Stimulated activated CD4-positive, alpha-beta T cell treated with anti-CD3 and anti-CD28 coated beads, Interleukin-1b, Interleukin-23, amount 100 ng/mL, for 1 hour (primary cell): ENCODE measurements around the gene THUMPD3.

Experiments
- DNase-seq, 2 donors: peaks; one replicate each; pipeline ENCODE4 v3.0.0-alpha.2; 2020; ENCODE audit warnings: low read depth in 2 of 2

The THUMPD3 gene, protein sequence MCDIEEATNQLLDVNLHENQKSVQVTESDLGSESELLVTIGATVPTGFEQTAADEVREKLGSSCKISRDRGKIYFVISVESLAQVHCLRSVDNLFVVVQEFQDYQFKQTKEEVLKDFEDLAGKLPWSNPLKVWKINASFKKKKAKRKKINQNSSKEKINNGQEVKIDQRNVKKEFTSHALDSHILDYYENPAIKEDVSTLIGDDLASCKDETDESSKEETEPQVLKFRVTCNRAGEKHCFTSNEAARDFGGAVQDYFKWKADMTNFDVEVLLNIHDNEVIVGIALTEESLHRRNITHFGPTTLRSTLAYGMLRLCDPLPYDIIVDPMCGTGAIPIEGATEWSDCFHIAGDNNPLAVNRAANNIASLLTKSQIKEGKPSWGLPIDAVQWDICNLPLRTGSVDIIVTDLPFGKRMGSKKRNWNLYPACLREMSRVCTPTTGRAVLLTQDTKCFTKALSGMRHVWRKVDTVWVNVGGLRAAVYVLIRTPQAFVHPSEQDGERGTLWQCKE

GRCh38 chr3:9362731-9363530 lies at the start of gene THUMPD3:
Gene THUMPD3, plus strand, starts transcription at chr3:9363054. Its CDS starts 2,015 bp downstream, at chr3:9365069.
- peak; percentile 76 to 84 for DNase-seq

DNA sequence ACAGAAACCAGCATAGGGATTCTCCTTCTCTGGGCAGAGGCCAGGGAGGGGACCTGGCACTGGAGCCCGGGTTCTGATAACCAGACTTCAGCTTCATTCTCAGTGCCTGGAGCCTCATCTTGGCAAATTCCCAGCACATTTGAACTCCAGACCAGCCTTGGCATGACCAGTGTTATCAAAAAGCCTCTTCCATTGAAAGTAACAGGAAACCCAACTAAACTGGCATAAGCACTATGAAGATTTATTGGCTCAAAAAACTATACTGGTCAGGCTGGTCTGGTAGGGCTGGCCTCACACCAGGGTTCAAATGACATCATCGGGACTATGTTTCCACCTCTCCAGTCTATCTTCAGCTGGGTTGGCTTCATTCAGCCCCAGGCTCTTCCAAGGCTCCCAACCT lies 48.1 kb upstream of the THUMPD3 start:
- DNase-seq = no peak

GRCh38 chr3:9316881-9317361 lies 45.9 kb upstream of the THUMPD3 start:
- DNase-seq = no peak

- DNase-seq = no peak
These were observed 40.1 kb upstream of the THUMPD3 start for GRCh38 chr3:9322780-9323179.

GRCh38 chr3:9324944-9325343 lies 37.9 kb upstream of the THUMPD3 start:
- no peak for DNase-seq

GRCh38 chr3:9327578-9327977 lies 35.3 kb upstream of the THUMPD3 start:
- no peak for DNase-seq

GRCh38 chr3:9330166-9330703 lies 32.6 kb upstream of the THUMPD3 start:
- DNase-seq = no peak

DNA sequence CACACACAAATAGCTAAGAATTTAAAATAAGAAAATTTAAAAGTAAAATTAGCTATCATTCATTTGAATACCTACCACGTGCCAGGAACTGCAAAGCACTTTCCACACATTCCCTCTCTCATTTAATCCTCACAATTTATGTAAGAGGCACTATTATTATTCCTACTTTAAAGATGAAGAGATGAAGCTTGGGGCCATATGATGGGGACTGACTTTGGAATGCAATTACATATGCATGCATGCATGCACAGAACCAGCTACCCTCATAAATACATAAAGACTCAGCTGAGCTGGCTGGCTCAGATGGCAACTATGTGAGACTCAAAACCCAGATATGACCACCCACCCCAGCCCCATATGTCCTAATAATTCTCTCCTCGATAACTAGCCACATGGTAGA lies 31.7 kb upstream of the THUMPD3 start:
- no peak for DNase-seq

- no peak for DNase-seq
These were observed 30.4 kb upstream of the THUMPD3 start for GRCh38 chr3:9332250-9333030.

- DNase-seq = no peak
These were observed 22.9 kb upstream of the THUMPD3 start for GRCh38 chr3:9339761-9340471.

GRCh38 chr3:9340472-9340902 lies 22.4 kb upstream of the THUMPD3 start:
- DNase-seq = no peak

- no peak for DNase-seq
These were observed 20.2 kb upstream of the THUMPD3 start for GRCh38 chr3:9342696-9343095.

GRCh38 chr3:9343115-9343514 lies 19.7 kb upstream of the THUMPD3 start:
- no peak for DNase-seq

DNA sequence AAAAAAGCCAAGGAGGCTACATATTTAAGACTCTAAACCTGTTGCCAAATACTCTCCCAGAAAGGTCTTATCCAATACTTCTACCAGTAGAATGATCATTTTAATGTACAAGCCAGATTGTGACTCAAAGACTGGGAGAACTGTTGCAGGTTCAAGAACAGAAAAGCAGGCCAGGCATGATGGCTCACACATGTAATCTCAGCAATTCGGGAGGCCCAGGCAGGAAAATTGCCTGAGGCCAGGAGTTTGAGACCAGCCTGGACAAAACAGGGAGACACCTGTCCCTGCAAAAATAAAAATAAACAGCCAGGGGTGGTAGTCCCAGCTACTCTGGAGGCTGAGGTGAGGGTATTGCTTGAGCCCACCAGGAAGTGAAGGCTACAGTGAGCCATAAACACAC lies 17.8 kb upstream of the THUMPD3 start:
- DNase-seq = no peak

DNA sequence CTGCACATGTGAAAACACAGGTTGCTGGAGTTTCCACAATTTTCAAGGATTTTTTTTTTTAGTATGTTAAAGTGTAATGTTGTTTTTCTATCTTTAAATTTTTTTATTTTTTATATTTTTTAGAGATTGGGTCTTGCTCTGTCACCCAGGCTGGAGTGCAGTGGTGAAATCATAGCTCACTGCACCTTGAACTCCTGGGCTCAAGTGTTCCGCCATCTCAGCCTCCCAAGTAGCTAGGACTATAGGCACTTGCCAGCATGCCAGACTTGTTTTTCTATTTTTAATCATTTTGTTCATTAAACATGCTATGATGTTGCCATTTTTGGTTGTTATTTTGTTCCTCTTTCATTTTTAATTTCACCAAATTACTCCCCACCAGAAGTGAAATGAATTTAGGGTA lies 16.7 kb upstream of the THUMPD3 start:
- no peak for DNase-seq

DNA sequence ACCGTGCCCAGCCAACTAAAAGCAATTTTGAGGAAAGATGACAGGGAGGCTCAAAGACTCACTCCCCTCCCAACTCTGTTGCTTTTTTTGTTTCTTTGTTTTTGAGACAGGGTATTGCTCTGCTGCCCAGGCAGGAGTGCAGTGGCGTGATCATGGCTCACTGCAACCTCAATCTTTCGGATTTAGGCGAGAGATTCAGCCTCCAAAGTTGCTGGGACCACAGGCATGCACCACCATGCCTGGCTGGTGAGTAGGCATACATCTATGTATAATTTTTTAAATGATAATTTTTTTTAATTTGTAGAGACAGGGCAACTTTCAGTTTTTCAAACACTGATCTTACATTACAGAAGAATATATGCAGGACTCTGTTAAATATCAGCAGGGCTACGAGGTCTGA lies 15.8 kb upstream of the THUMPD3 start:
- no peak for DNase-seq

DNA sequence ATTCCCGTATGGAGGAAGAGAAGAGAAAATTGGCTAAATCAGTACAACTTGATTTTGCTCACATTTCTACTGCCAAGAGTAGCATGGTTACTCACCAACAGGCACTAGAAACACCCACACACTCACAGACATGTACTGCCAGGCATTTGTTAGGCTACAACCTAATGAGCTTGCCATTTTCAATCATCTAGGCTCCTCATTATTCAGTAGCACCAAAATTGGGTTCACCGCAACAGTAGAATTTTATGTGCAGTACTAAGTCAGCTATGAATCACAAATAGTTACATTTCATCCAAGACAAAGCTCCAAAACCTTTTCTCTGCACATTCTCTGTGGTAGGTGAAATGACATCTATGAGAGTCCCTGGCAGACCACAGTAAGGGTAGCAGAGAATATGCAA lies 15.0 kb upstream of the THUMPD3 start:
- no peak for DNase-seq

DNA sequence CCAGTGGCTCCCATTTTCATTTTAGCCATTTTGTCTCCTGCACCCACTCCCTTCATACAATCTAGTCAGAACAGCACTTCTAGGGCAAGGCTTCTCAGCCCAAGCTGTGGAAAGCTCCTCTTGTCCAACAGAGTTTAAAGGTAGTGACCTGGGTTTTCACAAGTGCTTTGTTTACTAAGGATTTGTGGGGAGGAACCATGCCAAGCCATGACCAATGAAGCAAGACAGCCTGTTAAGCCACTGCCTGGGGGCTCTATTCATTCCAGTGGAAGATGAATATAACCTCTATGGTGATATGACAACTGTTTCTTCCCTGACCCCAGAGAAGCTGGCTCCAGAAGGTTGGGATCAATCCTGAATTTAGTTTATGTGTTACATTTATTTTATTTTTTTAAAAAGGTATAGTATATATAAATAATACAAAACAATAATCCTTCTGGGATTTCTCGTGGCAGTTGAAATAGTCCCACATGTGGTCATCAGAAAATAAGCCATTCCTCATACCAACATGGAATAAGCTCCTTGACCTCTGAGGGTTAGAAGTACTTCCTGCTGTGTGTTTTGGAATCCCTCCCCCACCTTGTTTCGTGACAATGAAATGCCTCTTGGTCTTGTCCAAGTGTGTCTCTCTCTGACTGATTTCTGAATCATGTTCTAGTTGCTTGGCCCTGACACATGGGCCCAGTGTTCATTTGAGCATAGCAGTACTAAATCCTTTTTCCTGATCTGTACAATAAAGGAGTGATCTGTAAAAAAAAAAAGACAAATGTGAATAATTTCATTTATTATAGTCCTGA lies 13.3 kb upstream of the THUMPD3 start:
- DNase-seq = no peak

GRCh38 chr3:9351709-9352126 lies 11.1 kb upstream of the THUMPD3 start:
- DNase-seq = no peak
